Stimulated activated naive CD8-positive, alpha-beta T cell treated with anti-CD3 and anti-CD28 coated beads, Interleukin-15, Interleukin-2, amounts not matched to agents 100 ng/mL and 50 ng/mL, for 24 hours (primary cell): ENCODE results near the gene CELF2.

Experiments used
- H3K27ac Mint-ChIP-seq: one replicate; pipeline ENCODE4 v1.8.0; 2021; ENCODE audit warnings: mild to moderate bottlenecking, mixed read lengths
- H3K27me3 Mint-ChIP-seq: one replicate; pipeline ENCODE4 v1.8.0; 2021; ENCODE audit warnings: mixed read lengths
- H3K36me3 Mint-ChIP-seq: one replicate; pipeline ENCODE4 v1.8.0; 2021; ENCODE audit warnings: low read depth, mixed read lengths
- H3K4me1 Mint-ChIP-seq: one replicate; pipeline ENCODE4 v1.8.0; 2021; ENCODE audit warnings: low read depth, mixed read lengths
- H3K4me3 Mint-ChIP-seq: one replicate; pipeline ENCODE4 v1.8.0; 2021; ENCODE audit warnings: mild to moderate bottlenecking, mixed read lengths
- H3K9me3 Mint-ChIP-seq: one replicate; pipeline ENCODE4 v1.8.0; 2021; ENCODE audit warnings: mixed read lengths

CELF2 gene

GRCh38 chr10:11082526-11082925, 64.9 kb downstream of the CELF2 start:
- no peaks in the 10 kb centered on the region for H3K9me3 Mint-ChIP-seq
- no peaks in the 10 kb centered on the region for H3K36me3 Mint-ChIP-seq
- H3K27ac Mint-ChIP-seq: no peak overlapping the region
- no peak overlapping the region for H3K4me3 Mint-ChIP-seq
- no peaks in the 10 kb centered on the region for H3K27me3 Mint-ChIP-seq
- no peaks in the 10 kb centered on the region for H3K4me1 Mint-ChIP-seq

GRCh38 chr10:11083051-11083450, 65.4 kb downstream of the CELF2 start:
- Mint-ChIP-seq H3K27me3 (no peaks in the 10 kb centered on the region), H3K4me1 (no peaks in the 10 kb centered on the region), H3K4me3 (no peak overlapping the region), H3K9me3 (no peaks in the 10 kb centered on the region), H3K36me3 (no peaks in the 10 kb centered on the region), H3K27ac (no peak overlapping the region)

GRCh38 chr10:11085545-11085944, 67.9 kb downstream of the CELF2 start:
- Mint-ChIP-seq H3K9me3 (no peaks in the 10 kb centered on the region), H3K27ac (no peak overlapping the region), H3K4me1 (no peaks in the 10 kb centered on the region), H3K36me3 (no peaks in the 10 kb centered on the region), H3K4me3 (no peak overlapping the region), H3K27me3 (no peaks in the 10 kb centered on the region)

- Mint-ChIP-seq H3K27me3 (no peaks in the 10 kb centered on the region), H3K4me3 (no peak overlapping the region), H3K36me3 (no peaks in the 10 kb centered on the region), H3K9me3 (no peaks in the 10 kb centered on the region), H3K27ac (no peak overlapping the region), H3K4me1 (no peaks in the 10 kb centered on the region)
Observed at GRCh38 chr10:11086177-11086840, 68.6 kb downstream of the CELF2 start.

GRCh38 chr10:11087372-11087771, 69.7 kb downstream of the CELF2 start:
- no peak overlapping the region for H3K27ac Mint-ChIP-seq
- H3K9me3 Mint-ChIP-seq: no peaks in the 10 kb centered on the region
- no peak overlapping the region for H3K4me3 Mint-ChIP-seq
- no peaks in the 10 kb centered on the region for H3K36me3 Mint-ChIP-seq
- no peaks in the 10 kb centered on the region for H3K4me1 Mint-ChIP-seq
- no peaks in the 10 kb centered on the region for H3K27me3 Mint-ChIP-seq

- H3K4me3 Mint-ChIP-seq: no peak overlapping the region
- H3K36me3 Mint-ChIP-seq: no peaks in the 10 kb centered on the region
- no peaks in the 10 kb centered on the region for H3K27me3 Mint-ChIP-seq
- no peak overlapping the region for H3K27ac Mint-ChIP-seq
- H3K4me1 Mint-ChIP-seq: no peaks in the 10 kb centered on the region
- no peaks in the 10 kb centered on the region for H3K9me3 Mint-ChIP-seq
Observed at GRCh38 chr10:11088709-11089108, 71.0 kb downstream of the CELF2 start.

GRCh38 chr10:11089272-11089671, 71.6 kb downstream of the CELF2 start:
- no peak overlapping the region for H3K27ac Mint-ChIP-seq
- no peak overlapping the region for H3K4me3 Mint-ChIP-seq
- H3K36me3 Mint-ChIP-seq: no peaks in the 10 kb centered on the region
- H3K4me1 Mint-ChIP-seq: no peaks in the 10 kb centered on the region
- no peaks in the 10 kb centered on the region for H3K9me3 Mint-ChIP-seq
- no peaks in the 10 kb centered on the region for H3K27me3 Mint-ChIP-seq

- Mint-ChIP-seq H3K27me3 (no peaks in the 10 kb centered on the region), H3K27ac (no peak overlapping the region), H3K4me1 (no peaks in the 10 kb centered on the region), H3K4me3 (no peak overlapping the region), H3K36me3 (no peaks in the 10 kb centered on the region), H3K9me3 (no peaks in the 10 kb centered on the region)
Observed at GRCh38 chr10:11091517-11092102, 73.9 kb downstream of the CELF2 start.

- Mint-ChIP-seq H3K36me3 (no peaks in the 10 kb centered on the region), H3K9me3 (no peaks in the 10 kb centered on the region), H3K27me3 (peaks cover 12% of the 10 kb centered on the region), H3K4me1 (peaks cover 8% of the 10 kb centered on the region), H3K27ac (no peak overlapping the region), H3K4me3 (no peak overlapping the region)
Observed at GRCh38 chr10:11093771-11094736, 76.4 kb downstream of the CELF2 start.

- no peak overlapping the region for H3K27ac Mint-ChIP-seq
- peaks cover 8% of the 10 kb centered on the region for H3K4me1 Mint-ChIP-seq
- H3K9me3 Mint-ChIP-seq: no peaks in the 10 kb centered on the region
- H3K27me3 Mint-ChIP-seq: peaks cover 12% of the 10 kb centered on the region
- no peaks in the 10 kb centered on the region for H3K36me3 Mint-ChIP-seq
- no peak overlapping the region for H3K4me3 Mint-ChIP-seq
Observed at GRCh38 chr10:11095374-11095801, 77.7 kb downstream of the CELF2 start.

GRCh38 chr10:11096422-11096821, 78.8 kb downstream of the CELF2 start:
- H3K36me3 Mint-ChIP-seq: no peaks in the 10 kb centered on the region
- H3K27ac Mint-ChIP-seq: no peak overlapping the region
- no peak overlapping the region for H3K4me3 Mint-ChIP-seq
- H3K27me3 Mint-ChIP-seq: peaks cover 20% of the 10 kb centered on the region
- peaks cover 8% of the 10 kb centered on the region for H3K4me1 Mint-ChIP-seq
- no peaks in the 10 kb centered on the region for H3K9me3 Mint-ChIP-seq

GRCh38 chr10:11097686-11098085, 80.0 kb downstream of the CELF2 start:
- H3K36me3 Mint-ChIP-seq: no peaks in the 10 kb centered on the region
- peak overlapping the region; percentile 15 for H3K27ac Mint-ChIP-seq
- H3K9me3 Mint-ChIP-seq: no peaks in the 10 kb centered on the region
- H3K27me3 Mint-ChIP-seq: peaks cover 23% of the 10 kb centered on the region
- no peak overlapping the region for H3K4me3 Mint-ChIP-seq
- peaks cover 8% of the 10 kb centered on the region for H3K4me1 Mint-ChIP-seq

- H3K27ac Mint-ChIP-seq: no peak overlapping the region
- no peak overlapping the region for H3K4me3 Mint-ChIP-seq
- peaks cover 26% of the 10 kb centered on the region for H3K27me3 Mint-ChIP-seq
- no peaks in the 10 kb centered on the region for H3K9me3 Mint-ChIP-seq
- no peaks in the 10 kb centered on the region for H3K36me3 Mint-ChIP-seq
- peaks cover 8% of the 10 kb centered on the region for H3K4me1 Mint-ChIP-seq
Observed at GRCh38 chr10:11098666-11099065, 81.0 kb downstream of the CELF2 start.

- Mint-ChIP-seq H3K27ac (peak overlapping the region; percentile 36), H3K36me3 (no peaks in the 10 kb centered on the region), H3K9me3 (no peaks in the 10 kb centered on the region), H3K27me3 (peaks cover 14% of the 10 kb centered on the region), H3K4me1 (peaks cover 15% of the 10 kb centered on the region), H3K4me3 (no peak overlapping the region)
Observed at GRCh38 chr10:11104772-11105675, 87.4 kb downstream of the CELF2 start.
